Measurements from ENCODE around the gene AP2A2.

Gene AP2A2

GRCh38 chr11:1032310-1032891 is 106.7 kb downstream of the AP2A2 start:
- no peak for DNase-seq

- DNase-seq, result no peak
These were observed 107.5 kb downstream of the AP2A2 start for GRCh38 chr11:1033016-1033798.

GRCh38 chr11:1034001-1034400 is 108.3 kb downstream of the AP2A2 start:
- no peak for DNase-seq

- no peak for DNase-seq
These were observed 109.0 kb downstream of the AP2A2 start for GRCh38 chr11:1034456-1035295.

- no peak for DNase-seq
These were observed 110.1 kb downstream of the AP2A2 start for GRCh38 chr11:1035577-1036283.

GRCh38 chr11:1036303-1036923 is 110.7 kb downstream of the AP2A2 start, which contains the start of gene MUC6:
MUC6 (minus strand) TSS chr11:1036718; CDS start chr11:1036655, 63 bp downstream.
- no peak for DNase-seq

- no peak for DNase-seq
These were observed 111.3 kb downstream of the AP2A2 start for GRCh38 chr11:1036931-1037330.

GRCh38 chr11:1037506-1038055 is 111.9 kb downstream of the AP2A2 start:
- DNase-seq, result no peak

GRCh38 chr11:1038361-1038760 is 112.7 kb downstream of the AP2A2 start:
- DNase-seq, result no peak

- DNase-seq, result no peak
These were observed 113.3 kb downstream of the AP2A2 start for GRCh38 chr11:1038921-1039320.

- no peak for DNase-seq
These were observed 114.1 kb downstream of the AP2A2 start for GRCh38 chr11:1039481-1040427.

GRCh38 chr11:1040428-1041148 is 114.9 kb downstream of the AP2A2 start:
- no peak for DNase-seq

- no peak for DNase-seq
These were observed 115.4 kb downstream of the AP2A2 start for GRCh38 chr11:1041149-1041467.

GRCh38 chr11:1041471-1041870 is 115.8 kb downstream of the AP2A2 start:
- no peak for DNase-seq

GRCh38 chr11:1041936-1042608 is 116.4 kb downstream of the AP2A2 start:
- no peak for DNase-seq

GRCh38 chr11:1042626-1043562 is 117.2 kb downstream of the AP2A2 start:
- no peak for DNase-seq

GRCh38 chr11:1043563-1044096 is 118.0 kb downstream of the AP2A2 start:
- no peak for DNase-seq

GRCh38 chr11:1044160-1044559 is 118.5 kb downstream of the AP2A2 start:
- no peak for DNase-seq
